ENCODE data around the gene KIAA0586. TPM values are rescaled to one million over a fixed set of nuclear protein-coding genes. Genes with fewer than 3 reads are reported as not detected.

KIAA0586 gene
- total and polyA plus RNA-seq, 7 donors: 2.5 to 14.2 (median 6.2) TPM

- WGBS, 3 donors: 91 to 96% (median 94%) methylated on average over 3 of the region's 3 CpGs
These were observed 109.5 kb downstream of the KIAA0586 start for GRCh38 chr14:58537004-58537403.

DNA sequence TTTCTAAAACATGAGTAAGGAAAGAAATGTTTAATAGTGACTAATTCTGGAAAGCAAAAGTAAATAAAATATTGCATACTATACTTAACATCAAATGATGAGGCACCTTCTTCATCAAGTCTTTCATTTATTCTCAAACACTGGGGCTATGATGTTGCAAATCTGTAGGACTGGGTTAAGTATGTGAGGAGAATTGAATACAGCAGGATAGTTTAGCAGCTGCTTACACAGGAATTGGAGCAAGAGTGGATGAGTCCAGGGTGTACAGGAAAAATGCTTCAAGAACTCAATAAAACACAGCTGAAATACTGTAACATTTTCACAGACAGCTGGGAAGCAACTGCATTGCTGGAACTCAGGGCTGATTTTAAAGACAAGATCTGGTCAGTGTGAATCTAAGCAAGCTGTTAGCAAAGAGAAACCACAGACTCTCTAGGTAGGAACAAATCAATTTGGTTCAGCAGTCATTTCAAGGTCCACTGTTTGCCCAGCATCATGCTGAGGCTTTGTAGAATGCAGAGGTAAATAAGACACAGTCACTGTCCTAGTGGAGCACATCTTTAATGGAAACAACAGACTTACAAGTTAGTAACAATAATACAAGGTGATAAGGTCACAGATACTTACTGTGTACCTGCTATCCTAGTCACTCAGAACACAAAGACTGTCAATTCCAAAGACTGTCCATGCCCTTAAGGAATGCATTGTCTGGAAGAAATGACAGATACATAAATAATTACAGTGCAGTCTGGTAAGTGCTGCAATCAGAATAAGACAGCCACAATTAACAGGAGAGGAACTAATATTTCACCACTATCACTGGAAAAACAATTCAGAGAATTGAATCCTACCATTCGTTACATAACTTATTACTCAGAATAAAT, 113.5 kb downstream of the KIAA0586 start:
- 64 to 87% (median 78%) methylated on average over 1 of the region's 1 CpG for WGBS, 3 donors
- TF ChIP-seq, protein P1, sequence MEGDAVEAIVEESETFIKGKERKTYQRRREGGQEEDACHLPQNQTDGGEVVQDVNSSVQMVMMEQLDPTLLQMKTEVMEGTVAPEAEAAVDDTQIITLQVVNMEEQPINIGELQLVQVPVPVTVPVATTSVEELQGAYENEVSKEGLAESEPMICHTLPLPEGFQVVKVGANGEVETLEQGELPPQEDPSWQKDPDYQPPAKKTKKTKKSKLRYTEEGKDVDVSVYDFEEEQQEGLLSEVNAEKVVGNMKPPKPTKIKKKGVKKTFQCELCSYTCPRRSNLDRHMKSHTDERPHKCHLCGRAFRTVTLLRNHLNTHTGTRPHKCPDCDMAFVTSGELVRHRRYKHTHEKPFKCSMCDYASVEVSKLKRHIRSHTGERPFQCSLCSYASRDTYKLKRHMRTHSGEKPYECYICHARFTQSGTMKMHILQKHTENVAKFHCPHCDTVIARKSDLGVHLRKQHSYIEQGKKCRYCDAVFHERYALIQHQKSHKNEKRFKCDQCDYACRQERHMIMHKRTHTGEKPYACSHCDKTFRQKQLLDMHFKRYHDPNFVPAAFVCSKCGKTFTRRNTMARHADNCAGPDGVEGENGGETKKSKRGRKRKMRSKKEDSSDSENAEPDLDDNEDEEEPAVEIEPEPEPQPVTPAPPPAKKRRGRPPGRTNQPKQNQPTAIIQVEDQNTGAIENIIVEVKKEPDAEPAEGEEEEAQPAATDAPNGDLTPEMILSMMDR (IDR thresholded peaks at IDR 0.05): no peak
- Histone ChIP-seq H3K4me1 (no peaks in the 10 kb centered on the region), H3K27ac (no peak overlapping the region), H3K4me3 (no peak overlapping the region), H3K27me3 (ENCODE audit: insufficient read depth in 3 of 3, low read length in 2 of 3) (no peaks in the 10 kb centered on the region), H3K36me3 (ENCODE audit: insufficient read depth in 1 of 2, low read depth in 1 of 2) (peaks cover 0 to 7% of the 10 kb centered on the region in 2 donors), H3K9me3 (no peaks in the 10 kb centered on the region)
- DNase-seq (no peak), ATAC-seq (no peak)
- intact Hi-C loops (cut with DNase I): no loop called here

More at GRCh38 chr14:58537004-58537403, 109.5 kb downstream of the KIAA0586 start:
- ATAC-seq: no peak
- Histone ChIP-seq H3K4me3 (no peak overlapping the region), H3K36me3 (ENCODE audit: insufficient read depth in 1 of 2, low read depth in 1 of 2) (peaks cover 0 to 7% of the 10 kb centered on the region in 2 donors), H3K27me3 (ENCODE audit: insufficient read depth in 3 of 3, low read length in 2 of 3) (no peaks in the 10 kb centered on the region), H3K4me1 (no peaks in the 10 kb centered on the region), H3K27ac (no peak overlapping the region), H3K9me3 (no peaks in the 10 kb centered on the region)
- intact Hi-C loops (cut with DNase I): no loop called here
- TF ChIP-seq, protein P1 (IDR thresholded peaks at IDR 0.05): no peak
- no peak for DNase-seq

GRCh38 chr14:58541633-58542022, 114.1 kb downstream of the KIAA0586 start:
- Histone ChIP-seq H3K27me3 (ENCODE audit: insufficient read depth in 3 of 3, low read length in 2 of 3) (no peaks in the 10 kb centered on the region), H3K27ac (no peak overlapping the region), H3K36me3 (ENCODE audit: insufficient read depth in 1 of 2, low read depth in 1 of 2) (peaks cover 0 to 7% of the 10 kb centered on the region in 2 donors), H3K4me1 (no peaks in the 10 kb centered on the region), H3K4me3 (no peak overlapping the region), H3K9me3 (no peaks in the 10 kb centered on the region)
- ATAC-seq: no peak
- WGBS, 3 donors: 45 to 58% (median 54%) methylated on average over 2 of the region's 2 CpGs
- TF ChIP-seq, protein P1 (IDR thresholded peaks at IDR 0.05): no peak
- intact Hi-C loops (cut with DNase I): no loop called here
- no peak for DNase-seq

DNA sequence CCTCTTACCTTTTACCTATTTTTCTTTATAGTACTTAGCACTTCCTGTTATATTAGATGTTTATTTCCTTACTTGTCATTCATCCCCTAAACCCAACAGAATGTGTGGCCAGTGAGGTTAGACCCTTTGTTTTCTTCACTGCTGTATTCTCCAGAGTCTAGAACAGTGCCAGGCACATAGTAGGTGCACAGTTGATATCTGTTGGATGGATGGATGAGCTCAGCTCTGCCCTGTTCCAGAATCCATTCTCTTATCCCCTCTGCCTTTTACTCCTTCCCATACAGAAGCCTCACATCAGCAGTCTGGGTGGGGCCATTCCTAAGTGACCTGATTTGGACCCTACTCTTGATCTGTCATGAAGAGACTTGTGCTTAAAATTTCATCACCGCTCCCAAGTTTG, 115.7 kb downstream of the KIAA0586 start:
- Histone ChIP-seq H3K9me3 (no peaks in the 10 kb centered on the region), H3K4me3 (no peak overlapping the region), H3K27ac (no peak overlapping the region), H3K36me3 (ENCODE audit: insufficient read depth in 1 of 2, low read depth in 1 of 2) (peaks cover 0 to 7% of the 10 kb centered on the region in 2 donors), H3K27me3 (ENCODE audit: insufficient read depth in 3 of 3, low read length in 2 of 3) (no peaks in the 10 kb centered on the region), H3K4me1 (no peaks in the 10 kb centered on the region)
- WGBS, 3 donors: 99 to 100% (median 100%) methylated on average over 1 of the region's 1 CpG
- intact Hi-C loops (cut with DNase I): no loop called here
- TF ChIP-seq, protein P1 (IDR thresholded peaks at IDR 0.05): no peak
- ATAC-seq (no peak), DNase-seq (no peak)

Measured in psoas muscle (tissue), 8 donors.